Caco-2 (cell line): ENCODE results near the gene MYO7A. TPM values are rescaled to one million over a fixed set of nuclear protein-coding genes. Genes with fewer than 3 reads are reported as not detected.

Experiments used
- BruUV-seq: library from RNA; stranded (reverse); fragments of 400-500 nt; replicated peaks from 2 replicates; lab custom pipeline; 2021; lab: Mats Ljungman, UMichigan
- CTCF ChIA-PET: fragments of 300-600 bp; sonication (Branson Sonifier 250); formaldehyde crosslinking; loops from one replicate; lab custom pipeline; 2022; ENCODE audit warnings: antibody characterized with exemption; lab: Charles Lee
- POLR2A ChIA-PET: fragments of 300-600 bp; sonication (Branson Sonifier 250); formaldehyde crosslinking; loops from one replicate; lab custom pipeline; 2022; ENCODE audit warnings: antibody characterized with exemption; lab: Charles Lee
- DNase-seq, 2 experiments: peaks; one replicate each; pipeline versions ENCODE4 v3.0.0 to v3.0.0-alpha.2; 2020 to 2022
- H3K27me3 ChIP-seq: replicated peaks from 2 replicates; pipeline ENCODE4 v1.6.0; 2011; ENCODE audit warnings: low read length; ENCODE audit not compliant: control insufficient read depth, insufficient read depth
- H3K36me3 ChIP-seq: 2 replicates; pipeline ENCODE4 v1.5.1; 2011; ENCODE audit warnings: low read length; ENCODE audit not compliant: control insufficient read depth, insufficient read depth
- H3K4me1 ChIP-seq: fragments of 250-450 bp; sonication (Bioruptor Pico); 2 replicates; pipeline ENCODE4 v1.5.1; 2020; ENCODE audit warnings: mild to moderate bottlenecking
- H3K4me3 ChIP-seq: 2 replicates; pipeline ENCODE4 v1.5.1; 2011; ENCODE audit warnings: low read depth, mild to moderate bottlenecking, control low read depth, low read length
- H3K9me3 ChIP-seq: fragments of 250-450 bp; sonication (Bioruptor Pico); 2 replicates; pipeline ENCODE4 v1.5.1; 2020; ENCODE audit warnings: mild to moderate bottlenecking, moderate library complexity
- H3K27ac Mint-ChIP-seq: one replicate; pipeline ENCODE4 v1.8.0; 2022; ENCODE audit warnings: mixed read lengths; ENCODE audit not compliant: unreplicated experiment
- H3K27me3 Mint-ChIP-seq: one replicate; pipeline ENCODE4 v1.8.0; 2022; ENCODE audit warnings: mixed read lengths; ENCODE audit not compliant: insufficient read depth, unreplicated experiment
- H3K36me3 Mint-ChIP-seq: one replicate; pipeline ENCODE4 v1.8.0; 2022; ENCODE audit warnings: mild to moderate bottlenecking, mixed read lengths; ENCODE audit not compliant: insufficient read depth, unreplicated experiment
- H3K4me1 Mint-ChIP-seq: one replicate; pipeline ENCODE4 v1.8.0; 2022; ENCODE audit warnings: low read depth, mixed read lengths; ENCODE audit not compliant: unreplicated experiment
- H3K4me3 Mint-ChIP-seq: one replicate; pipeline ENCODE4 v1.8.0; 2022; ENCODE audit warnings: mild to moderate bottlenecking, moderate library complexity, mixed read lengths; ENCODE audit not compliant: unreplicated experiment
- H3K9me3 Mint-ChIP-seq: one replicate; pipeline ENCODE4 v1.8.0; 2022; ENCODE audit warnings: mixed read lengths; ENCODE audit not compliant: unreplicated experiment
- intact Hi-C: fragments of 100-400 bp; cut with micrococcal nuclease; formaldehyde crosslinking; loops from one replicate; pipeline ENCODE4 v1.10.0; 2022; ENCODE audit not compliant: unreplicated experiment
- total RNA-seq: library from RNA; stranded (reverse); gene quantifications from 2 replicates; pipeline ENCODE4 v1.2.3, GENCODE V29; 2022
- TF ChIP-seq, protein P1 (sequence below), 2 experiments: fragments of 200-600 bp in 1 of 2; IDR thresholded peaks; 1 replicate in 1 of 2; 2 replicates in 1 of 2; pipeline versions ENCODE4 v1.5.1 to v1.8.0; 2011 to 2022; ENCODE audit warnings: antibody characterized with exemption in 1 of 2, control low read depth in 1 of 2, inconsistent platforms in 1 of 2, low read depth in 1 of 2, low read length in 1 of 2, mild to moderate bottlenecking in 1 of 2, moderate library complexity in 1 of 2; ENCODE audit not compliant: insufficient read depth in 1 of 2, severe bottlenecking in 1 of 2, unreplicated experiment in 1 of 2

Gene MYO7A
- total RNA-seq, 1 experiment from 2014 or later: 8.9 TPM

DNA sequence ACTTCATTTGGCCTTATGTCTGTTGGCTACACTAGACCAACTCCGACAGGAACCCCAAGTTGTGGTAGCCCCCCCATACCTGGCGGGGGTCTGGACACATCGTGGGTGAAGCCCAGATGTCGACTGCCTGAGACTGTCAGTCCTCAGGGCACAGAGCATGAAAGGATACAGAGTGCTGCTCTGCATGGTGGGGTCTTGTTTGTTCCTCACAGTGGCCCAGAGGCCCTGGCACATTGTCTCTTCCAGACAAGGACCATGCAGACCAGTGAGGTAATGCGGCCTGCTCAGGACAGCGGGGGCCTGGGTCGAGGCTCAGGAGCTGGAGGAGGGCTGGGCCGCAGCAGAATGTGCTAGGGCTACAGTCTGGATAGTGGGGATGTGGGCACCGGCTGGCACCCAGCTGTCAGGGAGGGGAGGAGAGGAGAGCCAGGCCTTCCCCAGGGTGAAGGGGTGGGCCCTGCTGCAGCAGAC is 46.6 kb upstream of the MYO7A start:
- Mint-ChIP-seq H3K9me3 (peaks cover 19% of the 10 kb centered on the region), H3K27ac (no peak overlapping the region), H3K4me3 (no peak overlapping the region), H3K27me3 (no peaks in the 10 kb centered on the region), H3K4me1 (no peaks in the 10 kb centered on the region), H3K36me3 (no peaks in the 10 kb centered on the region)
- Histone ChIP-seq H3K36me3 (no peaks in the 10 kb centered on the region), H3K4me3 (no peak overlapping the region), H3K27me3 (no peaks in the 10 kb centered on the region), H3K9me3 (peaks cover 11% of the 10 kb centered on the region), H3K4me1 (no peaks in the 10 kb centered on the region)
- intact Hi-C loops: no loop called here
- ChIA-PET CTCF (interaction anchor here (0.9 to 2.2 kb wide), 3 partner anchors 10 to 162 kb away, joined by 3 to 11 read pairs (median 9); no protein-coding TSS in a partner anchor), POLR2A (no interaction called here)
- peak in 1 of 2 experiments; percentile 34 for DNase-seq
- TF ChIP-seq, protein P1, sequence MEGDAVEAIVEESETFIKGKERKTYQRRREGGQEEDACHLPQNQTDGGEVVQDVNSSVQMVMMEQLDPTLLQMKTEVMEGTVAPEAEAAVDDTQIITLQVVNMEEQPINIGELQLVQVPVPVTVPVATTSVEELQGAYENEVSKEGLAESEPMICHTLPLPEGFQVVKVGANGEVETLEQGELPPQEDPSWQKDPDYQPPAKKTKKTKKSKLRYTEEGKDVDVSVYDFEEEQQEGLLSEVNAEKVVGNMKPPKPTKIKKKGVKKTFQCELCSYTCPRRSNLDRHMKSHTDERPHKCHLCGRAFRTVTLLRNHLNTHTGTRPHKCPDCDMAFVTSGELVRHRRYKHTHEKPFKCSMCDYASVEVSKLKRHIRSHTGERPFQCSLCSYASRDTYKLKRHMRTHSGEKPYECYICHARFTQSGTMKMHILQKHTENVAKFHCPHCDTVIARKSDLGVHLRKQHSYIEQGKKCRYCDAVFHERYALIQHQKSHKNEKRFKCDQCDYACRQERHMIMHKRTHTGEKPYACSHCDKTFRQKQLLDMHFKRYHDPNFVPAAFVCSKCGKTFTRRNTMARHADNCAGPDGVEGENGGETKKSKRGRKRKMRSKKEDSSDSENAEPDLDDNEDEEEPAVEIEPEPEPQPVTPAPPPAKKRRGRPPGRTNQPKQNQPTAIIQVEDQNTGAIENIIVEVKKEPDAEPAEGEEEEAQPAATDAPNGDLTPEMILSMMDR (IDR thresholded peaks at IDR 0.05; ENCODE audit: insufficient read depth in 1 of 2, low read depth in 1 of 2, low read length in 1 of 2, severe bottlenecking in 1 of 2, unreplicated experiment in 1 of 2): no peak
- no TSS peak for BruUV-seq

DNA sequence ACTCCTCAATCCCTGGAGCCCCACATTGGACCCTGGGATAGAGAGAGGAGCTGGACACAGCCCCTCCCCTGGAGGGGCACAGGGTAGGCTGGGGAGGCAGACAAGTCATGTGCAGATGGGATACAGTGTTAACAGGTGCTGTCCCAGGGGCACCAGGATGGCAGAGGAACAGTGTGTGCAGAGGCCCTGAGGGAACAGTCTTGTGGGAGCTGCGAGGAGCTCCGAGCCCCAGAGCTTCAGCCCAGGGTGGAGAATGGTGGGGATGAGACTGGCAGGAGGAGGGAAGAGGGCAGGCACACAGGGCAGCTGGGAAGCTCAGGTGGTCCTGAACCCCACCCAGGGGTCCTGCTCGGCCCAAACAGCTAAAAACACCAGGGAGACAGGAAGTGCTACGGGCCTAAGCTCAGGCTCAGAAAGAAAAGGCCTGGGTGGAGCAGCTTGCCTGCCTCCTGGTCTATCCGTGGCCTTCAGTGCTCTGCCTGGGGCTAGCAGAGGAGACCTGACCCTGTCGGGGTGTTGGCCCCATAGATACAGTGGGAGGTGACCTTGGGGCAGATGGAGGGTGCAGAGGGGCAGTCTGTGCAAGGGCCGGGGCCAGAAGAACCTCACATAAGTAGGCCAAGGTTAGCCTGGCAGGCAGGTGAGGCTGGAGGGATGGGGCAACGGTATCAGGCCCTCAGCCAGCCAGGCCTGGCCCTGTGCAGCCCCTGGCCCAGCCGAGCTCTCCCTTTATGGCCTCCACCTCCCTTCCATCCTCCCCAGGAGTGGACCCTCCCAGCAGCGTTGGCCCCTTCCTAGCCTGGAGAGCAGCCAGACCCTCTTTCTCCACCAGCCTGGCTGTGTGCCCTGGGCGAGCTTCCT is 45.8 kb upstream of the MYO7A start:
- Mint-ChIP-seq H3K4me1 (peaks cover 5% of the 10 kb centered on the region), H3K27ac (no peak overlapping the region), H3K9me3 (peaks cover 19% of the 10 kb centered on the region), H3K36me3 (no peaks in the 10 kb centered on the region), H3K4me3 (no peak overlapping the region), H3K27me3 (no peaks in the 10 kb centered on the region)
- DNase-seq: peak in 1 of 2 experiments; percentile 34
- CTCF ChIA-PET: interaction anchor here (0.9 to 2.2 kb wide), 3 partner anchors 9 to 163 kb away, joined by 3 to 11 read pairs (median 9); no protein-coding TSS in a partner anchor
- Histone ChIP-seq H3K9me3 (peaks cover 11% of the 10 kb centered on the region), H3K36me3 (no peaks in the 10 kb centered on the region), H3K4me1 (peaks cover 8% of the 10 kb centered on the region), H3K27me3 (no peaks in the 10 kb centered on the region), H3K4me3 (no peak overlapping the region)
- TF ChIP-seq, protein P1 (IDR thresholded peaks at IDR 0.05; ENCODE audit: insufficient read depth in 1 of 2, low read depth in 1 of 2, low read length in 1 of 2, severe bottlenecking in 1 of 2, unreplicated experiment in 1 of 2): no peak
- POLR2A ChIA-PET: no interaction called here
- no TSS peak for BruUV-seq
- intact Hi-C loops: no loop called here

DNA sequence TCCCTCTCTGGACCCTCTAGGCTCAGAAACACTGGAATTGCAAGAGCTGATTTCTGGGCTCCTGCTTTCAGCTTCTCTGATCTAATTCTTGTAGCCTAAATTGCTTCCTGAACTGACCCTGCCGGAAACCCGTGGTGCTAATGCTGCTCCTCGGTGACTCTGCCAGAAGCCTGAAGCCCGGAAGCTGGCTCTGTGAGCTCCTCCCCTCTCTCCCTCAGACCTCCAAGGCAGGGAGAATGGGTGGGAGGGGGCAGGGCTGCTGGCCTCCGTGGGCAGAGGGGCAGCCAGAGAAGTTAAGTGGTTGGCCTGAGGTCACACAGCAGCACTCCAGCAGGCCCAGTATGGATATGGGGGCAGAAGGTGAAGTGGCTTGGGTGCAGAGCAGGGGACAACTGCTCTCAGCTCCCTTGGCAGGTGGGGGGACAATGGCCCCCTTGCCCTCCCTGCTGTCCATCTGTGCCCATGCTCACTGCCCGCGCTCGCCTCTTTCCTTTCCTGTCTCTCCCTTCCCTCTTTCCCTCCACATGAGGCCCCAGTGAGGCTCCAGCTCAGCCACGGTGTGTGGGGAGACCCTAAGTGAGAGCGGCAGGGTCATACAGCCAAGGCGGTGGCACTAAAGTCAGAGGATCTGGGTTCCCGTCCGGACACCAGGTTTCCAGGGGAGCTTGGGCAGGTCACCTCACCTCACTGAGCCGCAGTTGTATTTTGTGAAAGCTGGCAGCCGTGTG is 45.0 kb upstream of the MYO7A start:
- TF ChIP-seq, protein P1 (IDR thresholded peaks at IDR 0.05; ENCODE audit: insufficient read depth in 1 of 2, low read depth in 1 of 2, low read length in 1 of 2, severe bottlenecking in 1 of 2, unreplicated experiment in 1 of 2): no peak
- Histone ChIP-seq H3K27me3 (no peaks in the 10 kb centered on the region), H3K36me3 (no peaks in the 10 kb centered on the region), H3K4me3 (no peak overlapping the region), H3K9me3 (peaks cover 9% of the 10 kb centered on the region), H3K4me1 (peaks cover 12% of the 10 kb centered on the region)
- intact Hi-C loops: no loop called here
- H3K9me3 Mint-ChIP-seq: peaks cover 16% of the 10 kb centered on the region
- H3K36me3 Mint-ChIP-seq: no peaks in the 10 kb centered on the region
- no peak overlapping the region for H3K27ac Mint-ChIP-seq
- peaks cover 7% of the 10 kb centered on the region for H3K4me1 Mint-ChIP-seq
- no peak overlapping the region for H3K4me3 Mint-ChIP-seq
- CTCF ChIA-PET: interaction anchor here (1.1 to 2.2 kb wide), 3 partner anchors 9 to 35 kb away, joined by 3 to 11 read pairs (median 9); no protein-coding TSS in a partner anchor
- H3K27me3 Mint-ChIP-seq: no peaks in the 10 kb centered on the region
- BruUV-seq: no TSS peak
- DNase-seq: peak in 1 of 2 experiments; percentile 26
- POLR2A ChIA-PET: no interaction called here
